KOPT-K1 (cell line): Measurements from ENCODE around the gene CCR1.
"Not testable (repeated sequence)": the region's sequence is repeated elsewhere in the genome, so short reads cannot be mapped to it uniquely, and the experiment has no call there.

ENCODE experiments used
- H3K27ac ChIP-seq: fragments of 200-600 bp; sonication (generic); 2 replicates; pipeline ENCODE4 v1.5.1; 2016; ENCODE audit warnings: antibody characterized with exemption, mild to moderate bottlenecking, low read depth, low read length; ENCODE audit not compliant: poor library complexity, severe bottlenecking
- H3K36me3 ChIP-seq: fragments of 200-600 bp; sonication (generic); 2 replicates; pipeline ENCODE4 v1.5.1; 2017; ENCODE audit warnings: antibody characterized with exemption, mild to moderate bottlenecking, low read length, moderate library complexity; ENCODE audit not compliant: insufficient read depth
- H3K9me3 ChIP-seq: fragments of 200-600 bp; sonication (generic); 2 replicates; pipeline ENCODE4 v1.5.1; 2017; ENCODE audit warnings: antibody characterized with exemption, low read length, mild to moderate bottlenecking; ENCODE audit not compliant: insufficient read depth, poor library complexity, severe bottlenecking

CCR1 gene

GRCh38 chr3:46221938-46222337 is 13.8 kb upstream of the CCR1 start:
- peaks cover 7% of the 10 kb centered on the region for H3K9me3 ChIP-seq
- H3K36me3 ChIP-seq: no peaks in the 10 kb centered on the region
- no peak overlapping the region for H3K27ac ChIP-seq

GRCh38 chr3:46221391-46221790 is 13.3 kb upstream of the CCR1 start:
- H3K27ac ChIP-seq: no peak overlapping the region
- H3K36me3 ChIP-seq: no peaks in the 10 kb centered on the region
- peaks cover 5% of the 10 kb centered on the region for H3K9me3 ChIP-seq

- Histone ChIP-seq H3K9me3 (no peaks in the 10 kb centered on the region), H3K36me3 (no peaks in the 10 kb centered on the region), H3K27ac (no peak overlapping the region)
Measured at GRCh38 chr3:46218196-46218709, 10.1 kb upstream of the CCR1 start.

GRCh38 chr3:46215810-46216414 is 7.8 kb upstream of the CCR1 start:
- Histone ChIP-seq H3K36me3 (no peaks in the 10 kb centered on the region), H3K27ac (no peak overlapping the region), H3K9me3 (no peaks in the 10 kb centered on the region)

- H3K9me3 ChIP-seq: no peaks in the 10 kb centered on the region
- H3K36me3 ChIP-seq: no peaks in the 10 kb centered on the region
- H3K27ac ChIP-seq: no peak overlapping the region
Measured at GRCh38 chr3:46214751-46215352, 6.7 kb upstream of the CCR1 start.

- no peaks in the 10 kb centered on the region for H3K9me3 ChIP-seq
Measured at GRCh38 chr3:46213201-46213600, 5.1 kb upstream of the CCR1 start.

GRCh38 chr3:46212101-46212500 is 4.0 kb upstream of the CCR1 start:
- Histone ChIP-seq H3K36me3 (no peaks in the 10 kb centered on the region), H3K27ac (no peak overlapping the region), H3K9me3 (no peaks in the 10 kb centered on the region)

More at GRCh38 chr3:46213201-46213600, 5.1 kb upstream of the CCR1 start:
- H3K27ac ChIP-seq: peak overlapping the region; percentile 71
- no peaks in the 10 kb centered on the region for H3K36me3 ChIP-seq

GRCh38 chr3:46209746-46210470 is 1.8 kb upstream of the CCR1 start:
- H3K36me3 ChIP-seq: no peaks in the 10 kb centered on the region
- H3K27ac ChIP-seq: no peak overlapping the region
- H3K9me3 ChIP-seq: no peaks in the 10 kb centered on the region

GRCh38 chr3:46209053-46209452 is 940 bp upstream of the CCR1 start:
- Histone ChIP-seq H3K27ac (no peak overlapping the region), H3K9me3 (no peaks in the 10 kb centered on the region), H3K36me3 (no peaks in the 10 kb centered on the region)

GRCh38 chr3:46207514-46207913 is 599 bp downstream of the CCR1 start:
- H3K9me3 ChIP-seq: not testable (repeated sequence)

GRCh38 chr3:46206282-46207015 is 1.7 kb downstream of the CCR1 start:
- Histone ChIP-seq H3K27ac (no peak overlapping the region), H3K9me3 (no peaks in the 10 kb centered on the region), H3K36me3 (no peaks in the 10 kb centered on the region)

More at GRCh38 chr3:46207514-46207913, 599 bp downstream of the CCR1 start:
- not testable (repeated sequence) for H3K36me3 ChIP-seq, H3K27ac ChIP-seq

GRCh38 chr3:46205286-46205960 is 2.7 kb downstream of the CCR1 start:
- no peaks in the 10 kb centered on the region for H3K9me3 ChIP-seq
- H3K27ac ChIP-seq: no peak overlapping the region
- no peaks in the 10 kb centered on the region for H3K36me3 ChIP-seq

GRCh38 chr3:46203681-46204080 is 4.4 kb downstream of the CCR1 start:
- Histone ChIP-seq H3K36me3 (no peaks in the 10 kb centered on the region), H3K9me3 (no peaks in the 10 kb centered on the region), H3K27ac (no peak overlapping the region)

GRCh38 chr3:46202535-46202934 is 5.6 kb downstream of the CCR1 start:
- no peaks in the 10 kb centered on the region for H3K36me3 ChIP-seq
- no peak overlapping the region for H3K27ac ChIP-seq
- H3K9me3 ChIP-seq: no peaks in the 10 kb centered on the region
